Astrocyte (in vitro differentiated cells and primary cell): Measurements from ENCODE around the gene PIK3R6.

ENCODE experiments used
- EZH2 ChIP-seq: IDR thresholded peaks from 2 replicates; pipeline ENCODE4 v1.6.1; 2012; ENCODE audit warnings: mild to moderate bottlenecking, low read length, inconsistent platforms; ENCODE audit not compliant: insufficient read depth
- TF ChIP-seq, protein P1 (sequence below): IDR thresholded peaks from 2 replicates; pipeline ENCODE4 v1.5.1; 2011; ENCODE audit warnings: low read depth, mild to moderate bottlenecking, inconsistent platforms, low read length, moderate library complexity; ENCODE audit not compliant: insufficient read depth

DNA sequence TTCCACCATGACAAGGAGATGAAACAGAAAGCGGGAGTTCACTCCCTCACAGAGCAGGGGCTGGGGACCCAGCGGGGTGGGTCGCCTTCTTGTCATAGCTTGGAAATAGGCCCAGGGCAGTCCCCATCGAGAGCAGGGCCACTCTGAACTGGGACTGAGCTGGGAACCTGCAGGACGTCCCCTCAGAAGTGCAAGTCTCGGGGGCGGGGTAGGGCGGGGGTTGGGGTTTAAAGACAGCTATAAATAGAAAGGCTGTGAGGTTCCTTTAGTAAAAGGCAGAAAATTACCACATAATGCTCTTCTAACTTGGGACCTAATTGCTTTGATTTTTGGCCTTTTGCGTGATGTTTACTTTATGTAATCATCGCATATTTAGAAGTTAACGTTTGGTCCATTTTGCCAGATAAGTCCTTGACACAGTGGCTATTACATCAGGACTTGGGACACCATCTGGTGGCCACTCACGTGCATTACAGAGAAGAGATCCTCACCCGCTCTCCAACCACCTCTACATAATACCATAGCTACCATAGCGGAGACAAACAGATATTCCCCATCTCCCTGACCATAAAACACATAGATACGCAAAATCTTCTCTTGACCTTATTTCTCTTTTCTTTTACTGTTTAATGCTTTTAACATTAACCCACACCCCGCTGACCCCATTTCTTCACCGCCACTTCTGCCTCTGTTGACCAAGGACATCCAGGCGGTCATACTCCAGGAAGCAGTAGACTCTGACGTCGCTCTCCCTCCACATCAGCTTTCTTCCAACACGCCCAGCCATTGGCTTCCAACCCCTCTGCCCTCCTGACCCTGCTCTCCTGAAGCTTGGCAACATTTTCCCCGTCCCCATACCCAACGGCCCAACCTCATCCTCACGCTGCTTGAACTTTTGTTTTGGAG lies 27.5 kb upstream of the PIK3R6 start:
- TF ChIP-seq, protein P1, sequence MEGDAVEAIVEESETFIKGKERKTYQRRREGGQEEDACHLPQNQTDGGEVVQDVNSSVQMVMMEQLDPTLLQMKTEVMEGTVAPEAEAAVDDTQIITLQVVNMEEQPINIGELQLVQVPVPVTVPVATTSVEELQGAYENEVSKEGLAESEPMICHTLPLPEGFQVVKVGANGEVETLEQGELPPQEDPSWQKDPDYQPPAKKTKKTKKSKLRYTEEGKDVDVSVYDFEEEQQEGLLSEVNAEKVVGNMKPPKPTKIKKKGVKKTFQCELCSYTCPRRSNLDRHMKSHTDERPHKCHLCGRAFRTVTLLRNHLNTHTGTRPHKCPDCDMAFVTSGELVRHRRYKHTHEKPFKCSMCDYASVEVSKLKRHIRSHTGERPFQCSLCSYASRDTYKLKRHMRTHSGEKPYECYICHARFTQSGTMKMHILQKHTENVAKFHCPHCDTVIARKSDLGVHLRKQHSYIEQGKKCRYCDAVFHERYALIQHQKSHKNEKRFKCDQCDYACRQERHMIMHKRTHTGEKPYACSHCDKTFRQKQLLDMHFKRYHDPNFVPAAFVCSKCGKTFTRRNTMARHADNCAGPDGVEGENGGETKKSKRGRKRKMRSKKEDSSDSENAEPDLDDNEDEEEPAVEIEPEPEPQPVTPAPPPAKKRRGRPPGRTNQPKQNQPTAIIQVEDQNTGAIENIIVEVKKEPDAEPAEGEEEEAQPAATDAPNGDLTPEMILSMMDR = peak; percentile 83
- no peak for TF ChIP-seq EZH2
